Nucleus accumbens (tissue), 56 donors: ENCODE results near the gene FLNB.

Experiments used
- DNase-seq, 56 donors: peaks; one replicate each; lab custom pipeline; 2025; lab: John Stamatoyannopoulos, UW

FLNB gene

GRCh38 chr3:58072052-58072762, 64.0 kb downstream of the FLNB start:
- DNase-seq = no peak

GRCh38 chr3:58072763-58073130, 64.5 kb downstream of the FLNB start:
- DNase-seq = no peak

GRCh38 chr3:58073301-58074108, 65.3 kb downstream of the FLNB start:
- DNase-seq = no peak

- no peak for DNase-seq
Observed at GRCh38 chr3:58074116-58074715, 66.0 kb downstream of the FLNB start.

GRCh38 chr3:58074997-58075396, 66.8 kb downstream of the FLNB start:
- DNase-seq = peak in 5 of 56 donors; percentile 8 to 31 (median 11)

- DNase-seq = no peak
Observed at GRCh38 chr3:58077596-58078285, 69.5 kb downstream of the FLNB start.

- DNase-seq = no peak
Observed at GRCh38 chr3:58078610-58079009, 70.4 kb downstream of the FLNB start.

- no peak for DNase-seq
Observed at GRCh38 chr3:58079773-58080172, 71.6 kb downstream of the FLNB start.

- no peak for DNase-seq
Observed at GRCh38 chr3:58082047-58082446, 73.8 kb downstream of the FLNB start.

GRCh38 chr3:58084166-58084565, 75.9 kb downstream of the FLNB start:
- no peak for DNase-seq

- no peak for DNase-seq
Observed at GRCh38 chr3:58084788-58085543, 76.7 kb downstream of the FLNB start.

- no peak for DNase-seq
Observed at GRCh38 chr3:58085616-58086015, 77.4 kb downstream of the FLNB start.

GRCh38 chr3:58088501-58088900, 80.3 kb downstream of the FLNB start:
- no peak for DNase-seq

- no peak for DNase-seq
Observed at GRCh38 chr3:58090351-58090750, 82.1 kb downstream of the FLNB start.

- DNase-seq = no peak
Observed at GRCh38 chr3:58092521-58092920, 84.3 kb downstream of the FLNB start.

GRCh38 chr3:58093574-58094195, 85.5 kb downstream of the FLNB start:
- DNase-seq = no peak

- DNase-seq = no peak
Observed at GRCh38 chr3:58094657-58095056, 86.4 kb downstream of the FLNB start.

- DNase-seq = no peak
Observed at GRCh38 chr3:58095603-58096138, 87.4 kb downstream of the FLNB start.

GRCh38 chr3:58098531-58098930, 90.3 kb downstream of the FLNB start:
- DNase-seq = no peak

GRCh38 chr3:58099865-58100264, 91.6 kb downstream of the FLNB start:
- DNase-seq = no peak
